GM23338 (cell line): Measurements from ENCODE around the gene TESMIN. TPM values are rescaled to one million over a fixed set of nuclear protein-coding genes. Genes with fewer than 3 reads are reported as not detected.

Experiments used
- ATAC-seq: fragments of 200-7000 bp; cut with Tn5 transposase; 3 replicates; pipeline ENCODE4 v1.9.1; 2020
- DNase-seq: peaks from one replicate; pipeline ENCODE4 v3.0.0-alpha.2; 2015; ENCODE audit warnings: low spot score
- H2AFZ ChIP-seq: fragments of 200-600 bp; sonication (generic); 2 replicates; pipeline ENCODE4 v1.8.0; 2016; ENCODE audit warnings: antibody characterized with exemption, mild to moderate bottlenecking, moderate library complexity
- H3F3A ChIP-seq: fragments of 200-600 bp; sonication (generic); replicated peaks from 2 replicates; pipeline ENCODE4 v1.8.0; 2017; ENCODE audit warnings: antibody characterized with exemption, mixed run types, low read depth
- H3K27ac ChIP-seq: fragments of 200-600 bp; sonication (generic); 2 replicates; pipeline ENCODE4 v1.6.1; 2016; ENCODE audit warnings: low read depth
- H3K27me3 ChIP-seq: fragments of 200-600 bp; sonication (generic); 2 replicates; pipeline ENCODE4 v1.8.0; 2016; ENCODE audit warnings: mild to moderate bottlenecking, mixed run types, moderate library complexity; ENCODE audit not compliant: insufficient read depth
- H3K36me3 ChIP-seq: fragments of 200-600 bp; sonication (generic); 2 replicates; pipeline ENCODE4 v1.8.0; 2016; ENCODE audit warnings: mild to moderate bottlenecking; ENCODE audit not compliant: insufficient read depth
- H3K4me1 ChIP-seq: fragments of 200-600 bp; sonication (generic); 2 replicates; pipeline ENCODE4 v1.8.0; 2016; ENCODE audit warnings: mild to moderate bottlenecking, moderate library complexity; ENCODE audit not compliant: insufficient read depth
- H3K4me2 ChIP-seq: fragments of 200-600 bp; sonication (generic); 2 replicates; pipeline ENCODE4 v1.7.1; 2017; ENCODE audit warnings: mixed run types
- H3K4me3 ChIP-seq: fragments of 200-600 bp; sonication (generic); 2 replicates; pipeline ENCODE4 v1.6.1; 2016; ENCODE audit warnings: mixed run types
- H3K79me2 ChIP-seq: fragments of 200-600 bp; sonication (generic); replicated peaks from 2 replicates; pipeline ENCODE4 v1.8.0; 2017; ENCODE audit warnings: mild to moderate bottlenecking; ENCODE audit not compliant: insufficient read depth
- H3K9me2 ChIP-seq: fragments of 200-600 bp; sonication (generic); 2 replicates; pipeline ENCODE4 v1.8.0; 2017; ENCODE audit not compliant: insufficient read depth
- H4K20me1 ChIP-seq: fragments of 200-600 bp; sonication (generic); replicated peaks from 2 replicates; pipeline ENCODE4 v1.8.0; 2017; ENCODE audit warnings: mild to moderate bottlenecking; ENCODE audit not compliant: insufficient read depth
- H3K27ac Mint-ChIP-seq: 2 replicates; pipeline ENCODE4 v1.8.0; 2020; ENCODE audit warnings: inconsistent platforms, mild to moderate bottlenecking, moderate library complexity, mixed read lengths
- H3K27me3 Mint-ChIP-seq: 3 replicates; pipeline ENCODE4 v1.8.0; 2022; ENCODE audit warnings: low read depth, mild to moderate bottlenecking, moderate library complexity, mixed read lengths, inconsistent platforms; ENCODE audit not compliant: insufficient read depth, poor library complexity
- H3K36me3 Mint-ChIP-seq: 3 replicates; pipeline ENCODE4 v1.8.0; 2021; ENCODE audit warnings: low read depth, mild to moderate bottlenecking, inconsistent platforms, moderate library complexity, mixed read lengths
- H3K4me1 Mint-ChIP-seq: 3 replicates; pipeline ENCODE4 v1.8.0; 2020; ENCODE audit warnings: mild to moderate bottlenecking, inconsistent platforms, mixed read lengths
- H3K4me3 Mint-ChIP-seq: 3 replicates; pipeline ENCODE4 v1.8.0; 2021; ENCODE audit warnings: moderate library complexity, mild to moderate bottlenecking, inconsistent platforms, mixed read lengths
- H3K9me3 Mint-ChIP-seq: 3 replicates; pipeline ENCODE4 v1.8.0; 2020; ENCODE audit warnings: moderate library complexity, mild to moderate bottlenecking, inconsistent platforms, mixed read lengths
- CREB1 ChIP-seq: fragments of 250-450 bp; sonication (Bioruptor Pico); IDR thresholded peaks from 2 replicates; pipeline ENCODE4 v1.5.0; 2020; ENCODE audit warnings: low read depth, mild to moderate bottlenecking, moderate library complexity
- EZH2 ChIP-seq: fragments of 200-600 bp; sonication (generic); IDR thresholded peaks from one replicate; pipeline ENCODE4 v1.8.0; 2017; ENCODE audit warnings: antibody characterized with exemption, mild to moderate bottlenecking, low read depth; ENCODE audit not compliant: unreplicated experiment
- NANOG ChIP-seq: IDR thresholded peaks from 2 replicates; pipeline ENCODE4 v1.6.1; 2016; ENCODE audit warnings: antibody characterized with exemption, borderline replicate concordance
- POLR2AphosphoS5 ChIP-seq: IDR thresholded peaks from 2 replicates; pipeline ENCODE4 v1.6.1; 2016; ENCODE audit warnings: antibody characterized with exemption, low read depth
- STAT1 ChIP-seq: IDR thresholded peaks from one replicate; pipeline ENCODE4 v1.6.1; 2016; ENCODE audit warnings: antibody characterized with exemption; ENCODE audit not compliant: unreplicated experiment
- ZNF114 ChIP-seq: fragments of 250-450 bp; sonication (Bioruptor Pico); IDR thresholded peaks from 2 replicates; pipeline ENCODE4 v1.5.0; 2020; ENCODE audit warnings: mild to moderate bottlenecking, moderate library complexity
- ZNF331 ChIP-seq: fragments of 250-450 bp; sonication (Bioruptor Pico); IDR thresholded peaks from 2 replicates; pipeline ENCODE4 v1.5.0; 2020; ENCODE audit warnings: low read depth, mild to moderate bottlenecking, moderate library complexity
- polyA plus RNA-seq: library from polyadenylated mRNA; unstranded; fragments of >200 nt; fragmentation: Nextera tagmentation; extraction: Ambion mirVana; gene quantifications from 2 replicates; pipeline ENCODE4 v1.2.1, GENCODE V29; 2016
- total RNA-seq: library from RNA; depleted of rRNA; stranded (reverse); fragments of >200 nt; shearing (Covaris generic); gene quantifications from 2 replicates; pipeline ENCODE4 v1.2.3, GENCODE V29; 2014
- TF ChIP-seq, protein P1 (sequence below): fragments of 250-450 bp; sonication (Bioruptor Pico); IDR thresholded peaks from 2 replicates; pipeline ENCODE4 v1.5.0; 2020; ENCODE audit warnings: mild to moderate bottlenecking, moderate library complexity

The TESMIN gene
- total and polyA plus RNA-seq, 2 experiments from 2014 or later, result 54.5 to 64.6 TPM

DNA sequence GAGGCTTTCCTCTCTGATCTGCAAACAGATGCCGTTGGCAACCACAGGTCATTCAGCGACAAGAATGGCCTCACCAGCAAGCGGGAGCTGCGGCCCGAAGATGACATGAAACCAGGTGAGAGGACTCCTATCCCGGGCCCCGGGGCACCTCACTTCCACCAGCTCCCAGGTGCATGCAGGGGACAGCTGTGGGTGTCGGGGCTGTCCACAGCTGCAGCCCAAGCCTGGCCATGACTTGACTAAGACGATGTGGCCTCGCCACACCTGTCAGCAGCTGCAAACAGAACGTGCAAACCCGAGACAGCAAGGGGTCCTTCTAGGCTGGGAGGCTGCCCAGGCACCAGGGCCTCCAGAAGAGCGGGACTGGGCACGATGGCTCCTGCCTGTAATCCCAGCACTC, 63.3 kb downstream of the TESMIN start (continued):
- TF ChIP-seq, protein P1, sequence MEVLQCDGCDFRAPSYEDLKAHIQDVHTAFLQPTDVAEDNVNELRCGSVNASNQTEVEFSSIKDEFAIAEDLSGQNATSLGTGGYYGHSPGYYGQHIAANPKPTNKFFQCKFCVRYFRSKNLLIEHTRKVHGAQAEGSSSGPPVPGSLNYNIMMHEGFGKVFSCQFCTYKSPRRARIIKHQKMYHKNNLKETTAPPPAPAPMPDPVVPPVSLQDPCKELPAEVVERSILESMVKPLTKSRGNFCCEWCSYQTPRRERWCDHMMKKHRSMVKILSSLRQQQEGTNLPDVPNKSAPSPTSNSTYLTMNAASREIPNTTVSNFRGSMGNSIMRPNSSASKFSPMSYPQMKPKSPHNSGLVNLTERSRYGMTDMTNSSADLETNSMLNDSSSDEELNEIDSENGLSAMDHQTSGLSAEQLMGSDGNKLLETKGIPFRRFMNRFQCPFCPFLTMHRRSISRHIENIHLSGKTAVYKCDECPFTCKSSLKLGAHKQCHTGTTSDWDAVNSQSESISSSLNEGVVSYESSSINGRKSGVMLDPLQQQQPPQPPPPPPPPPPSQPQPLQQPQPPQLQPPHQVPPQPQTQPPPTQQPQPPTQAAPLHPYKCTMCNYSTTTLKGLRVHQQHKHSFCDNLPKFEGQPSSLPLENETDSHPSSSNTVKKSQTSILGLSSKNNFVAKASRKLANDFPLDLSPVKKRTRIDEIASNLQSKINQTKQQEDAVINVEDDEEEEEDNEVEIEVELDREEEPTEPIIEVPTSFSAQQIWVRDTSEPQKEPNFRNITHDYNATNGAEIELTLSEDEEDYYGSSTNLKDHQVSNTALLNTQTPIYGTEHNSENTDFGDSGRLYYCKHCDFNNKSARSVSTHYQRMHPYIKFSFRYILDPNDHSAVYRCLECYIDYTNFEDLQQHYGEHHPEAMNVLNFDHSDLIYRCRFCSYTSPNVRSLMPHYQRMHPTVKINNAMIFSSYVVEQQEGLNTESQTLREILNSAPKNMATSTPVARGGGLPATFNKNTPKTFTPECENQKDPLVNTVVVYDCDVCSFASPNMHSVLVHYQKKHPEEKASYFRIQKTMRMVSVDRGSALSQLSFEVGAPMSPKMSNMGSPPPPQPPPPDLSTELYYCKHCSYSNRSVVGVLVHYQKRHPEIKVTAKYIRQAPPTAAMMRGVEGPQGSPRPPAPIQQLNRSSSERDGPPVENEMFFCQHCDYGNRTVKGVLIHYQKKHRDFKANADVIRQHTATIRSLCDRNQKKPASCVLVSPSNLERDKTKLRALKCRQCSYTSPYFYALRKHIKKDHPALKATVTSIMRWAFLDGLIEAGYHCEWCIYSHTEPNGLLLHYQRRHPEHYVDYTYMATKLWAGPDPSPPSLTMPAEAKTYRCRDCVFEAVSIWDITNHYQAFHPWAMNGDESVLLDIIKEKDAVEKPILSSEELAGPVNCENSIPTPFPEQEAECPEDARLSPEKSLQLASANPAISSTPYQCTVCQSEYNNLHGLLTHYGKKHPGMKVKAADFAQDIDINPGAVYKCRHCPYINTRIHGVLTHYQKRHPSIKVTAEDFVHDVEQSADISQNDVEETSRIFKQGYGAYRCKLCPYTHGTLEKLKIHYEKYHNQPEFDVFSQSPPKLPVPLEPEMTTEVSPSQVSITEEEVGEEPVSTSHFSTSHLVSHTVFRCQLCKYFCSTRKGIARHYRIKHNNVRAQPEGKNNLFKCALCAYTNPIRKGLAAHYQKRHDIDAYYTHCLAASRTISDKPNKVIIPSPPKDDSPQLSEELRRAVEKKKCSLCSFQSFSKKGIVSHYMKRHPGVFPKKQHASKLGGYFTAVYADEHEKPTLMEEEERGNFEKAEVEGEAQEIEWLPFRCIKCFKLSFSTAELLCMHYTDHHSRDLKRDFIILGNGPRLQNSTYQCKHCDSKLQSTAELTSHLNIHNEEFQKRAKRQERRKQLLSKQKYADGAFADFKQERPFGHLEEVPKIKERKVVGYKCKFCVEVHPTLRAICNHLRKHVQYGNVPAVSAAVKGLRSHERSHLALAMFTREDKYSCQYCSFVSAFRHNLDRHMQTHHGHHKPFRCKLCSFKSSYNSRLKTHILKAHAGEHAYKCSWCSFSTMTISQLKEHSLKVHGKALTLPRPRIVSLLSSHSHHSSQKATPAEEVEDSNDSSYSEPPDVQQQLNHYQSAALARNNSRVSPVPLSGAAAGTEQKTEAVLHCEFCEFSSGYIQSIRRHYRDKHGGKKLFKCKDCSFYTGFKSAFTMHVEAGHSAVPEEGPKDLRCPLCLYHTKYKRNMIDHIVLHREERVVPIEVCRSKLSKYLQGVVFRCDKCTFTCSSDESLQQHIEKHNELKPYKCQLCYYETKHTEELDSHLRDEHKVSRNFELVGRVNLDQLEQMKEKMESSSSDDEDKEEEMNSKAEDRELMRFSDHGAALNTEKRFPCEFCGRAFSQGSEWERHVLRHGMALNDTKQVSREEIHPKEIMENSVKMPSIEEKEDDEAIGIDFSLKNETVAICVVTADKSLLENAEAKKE (CRISPR knock-in tag), result no peak

DNA sequence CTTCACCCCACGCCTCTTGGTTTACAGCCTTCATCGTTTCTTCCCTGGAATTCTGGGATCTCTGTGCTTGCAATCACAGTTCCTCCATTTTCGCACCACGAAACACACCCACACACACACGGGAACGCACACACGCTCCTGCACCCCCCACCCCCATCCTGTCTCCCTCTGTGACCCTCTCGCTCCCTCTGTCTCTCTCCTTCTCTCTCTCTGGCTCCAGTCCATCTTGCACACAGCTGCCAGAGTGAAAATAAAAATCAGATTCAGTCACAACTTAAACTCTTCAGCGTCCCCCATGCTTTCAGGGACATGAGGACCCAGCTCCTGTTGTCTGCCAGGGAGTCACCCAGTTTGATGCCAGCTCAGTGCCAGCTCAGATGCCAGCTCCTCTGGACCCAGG, 64.0 kb downstream of the TESMIN start:
- Histone ChIP-seq H2AFZ (no peak overlapping the region), H3K4me2 (no peak overlapping the region), H3K9me2 (no peaks in the 10 kb centered on the region), H3K36me3 (peaks cover 18% of the 10 kb centered on the region; the same call in 1 of the 2 replicates), H3K79me2 (peaks cover 4% of the 10 kb centered on the region; the same call in 1 of the 2 replicates), H4K20me1 (no peaks in the 10 kb centered on the region; the same call in 1 of the 2 replicates), H3K4me3 (no peak overlapping the region), H3K27ac (no peak overlapping the region), H3F3A (peaks cover 12% of the 10 kb centered on the region), H3K4me1 (peaks cover 20% of the 10 kb centered on the region), H3K27me3 (peaks cover 33% of the 10 kb centered on the region)
- Mint-ChIP-seq H3K27me3 (peaks cover 46% of the 10 kb centered on the region), H3K9me3 (no peaks in the 10 kb centered on the region; the same call in 2 of the 3 replicates), H3K4me3 (no peak overlapping the region), H3K4me1 (peaks cover 43% of the 10 kb centered on the region), H3K36me3 (peaks cover 44% of the 10 kb centered on the region), H3K27ac (no peak overlapping the region)
- no peak for ATAC-seq
- no peak for DNase-seq
- no peak for TF ChIP-seq NANOG
- TF ChIP-seq, protein P1 (CRISPR knock-in tag), result no peak
- TF ChIP-seq STAT1, result no peak
- no peak for TF ChIP-seq CREB1 (CRISPR knock-in tag)
- TF ChIP-seq ZNF331 (CRISPR knock-in tag), result no peak
- no peak for TF ChIP-seq POLR2AphosphoS5
- no peak for TF ChIP-seq ZNF114
- TF ChIP-seq EZH2, result no peak
